ENCODE results near the gene NDUFAF3. TPM values are rescaled to one million over a fixed set of nuclear protein-coding genes. Genes with fewer than 3 reads are reported as not detected.

NDUFAF3 gene
- total RNA-seq, 4 donors from 2014 or later, result 79.4 to 131 (median 105) TPM

DNA sequence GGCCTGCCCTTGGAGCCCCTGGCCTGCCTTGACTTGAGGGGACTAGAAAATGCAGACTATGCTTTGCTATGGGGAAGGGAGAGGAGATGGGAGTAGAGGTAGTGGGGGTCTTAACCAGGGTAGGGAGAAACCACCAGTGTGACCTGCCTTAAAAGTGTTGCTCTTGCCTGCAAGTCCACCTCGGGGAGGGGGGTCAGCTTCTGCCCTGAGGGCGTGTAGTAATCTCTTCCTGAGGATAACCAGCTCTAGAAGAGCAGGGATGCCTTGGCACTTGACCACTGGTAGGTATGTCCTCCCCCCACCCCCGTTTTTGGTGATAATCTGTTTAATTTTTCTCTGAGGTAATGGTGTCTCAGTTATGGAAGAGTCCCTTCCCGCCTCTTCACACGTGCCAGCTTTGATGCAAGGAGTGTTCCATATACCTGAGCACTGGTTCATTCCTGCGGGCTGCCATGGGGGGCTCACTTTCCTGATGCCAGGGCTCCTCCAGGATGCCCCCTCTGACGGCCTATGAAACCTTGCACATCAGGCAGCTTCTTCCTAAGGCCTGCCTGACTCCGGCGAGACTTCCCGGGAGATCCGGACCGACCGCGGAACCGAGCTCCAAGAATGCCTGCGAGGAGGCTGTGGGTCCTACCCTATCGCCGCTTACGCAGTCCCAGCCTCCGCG, 32.7 kb upstream of the NDUFAF3 start:
- peak overlapping the region; percentile 72 to 92 for H3K4me3 ChIP-seq
- H3K9me3 ChIP-seq, result no peaks in the 10 kb centered on the region
- peaks cover 3 to 45% (median 15%) of the 10 kb centered on the region in 3 donors for H3K4me1 ChIP-seq
- ATAC-seq, result peak; percentile 0
- peaks cover 0 to 33% of the 10 kb centered on the region in 2 donors for H3K36me3 ChIP-seq
- H3K27ac ChIP-seq, result peak overlapping the region; percentile 80 to 98 (median 96)
- no peaks in the 10 kb centered on the region for H3K27me3 ChIP-seq
- TF ChIP-seq POLR2A (IDR thresholded peaks at IDR 0.05) (no peak), EP300 (IDR thresholded peaks at IDR 0.05) (no peak), CTCF (IDR thresholded peaks at IDR 0.05) (no peak)
- WGBS, 2 donors (ENCODE audit: low coverage in 1 of 2), result 10 to 12% methylated on average over 4 to 5 of the region's 21 CpGs

DNA sequence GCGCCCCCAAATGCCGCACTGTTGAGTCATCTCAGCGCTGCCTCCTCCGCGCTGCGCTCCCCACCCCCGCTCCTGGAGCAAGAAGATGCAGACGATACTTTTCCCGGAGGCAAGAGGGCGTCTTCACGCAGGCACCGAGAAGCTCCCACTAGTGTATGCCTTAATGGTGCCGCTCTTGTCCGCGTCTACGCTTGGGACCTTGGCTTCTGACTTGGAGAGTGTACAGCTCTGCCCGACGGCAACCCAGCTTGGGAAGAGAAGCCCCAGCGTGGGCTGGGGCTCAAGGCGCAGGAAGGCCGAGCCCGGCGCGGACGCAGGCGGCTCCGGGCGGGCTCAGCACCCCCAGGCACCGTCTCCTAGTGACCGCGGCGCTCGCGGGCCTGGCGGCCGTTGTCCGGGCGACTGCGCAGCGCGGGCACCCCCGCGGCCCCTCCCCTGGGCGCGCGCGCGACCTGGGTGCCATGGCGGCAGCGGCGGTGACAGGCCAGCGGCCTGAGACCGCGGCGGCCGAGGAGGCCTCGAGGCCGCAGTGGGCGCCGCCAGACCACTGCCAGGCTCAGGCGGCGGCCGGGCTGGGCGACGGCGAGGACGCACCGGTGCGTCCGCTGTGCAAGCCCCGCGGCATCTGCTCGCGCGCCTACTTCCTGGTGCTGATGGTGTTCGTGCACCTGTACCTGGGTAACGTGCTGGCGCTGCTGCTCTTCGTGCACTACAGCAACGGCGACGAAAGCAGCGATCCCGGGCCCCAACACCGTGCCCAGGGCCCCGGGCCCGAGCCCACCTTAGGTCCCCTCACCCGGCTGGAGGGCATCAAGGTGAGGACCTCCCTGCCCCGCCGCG, 31.9 kb upstream of the NDUFAF3 start, which contains the start of gene P4HTM:
Gene P4HTM, plus strand, starts transcription at position 446 of the 840 bp plus-strand sequence. Its CDS starts 16 bp downstream, at position 462.
- peak in 3 of 4 experiments; percentile 41 to 62 (median 48) for TF ChIP-seq CTCF (IDR thresholded peaks at IDR 0.05)
- TF ChIP-seq EP300 (IDR thresholded peaks at IDR 0.05), result no peak
- peak; percentile 94 for TF ChIP-seq POLR2AphosphoS5 (IDR thresholded peaks at IDR 0.05)
- TF ChIP-seq POLR2A (IDR thresholded peaks at IDR 0.05), result peak; percentile 65 to 68
- Histone ChIP-seq H3K9me3 (no peaks in the 10 kb centered on the region), H3K27ac (peak within 1 kb of the TSS; percentile 80 to 98 (median 96)), H3K4me1 (peaks cover 3 to 45% (median 15%) of the 10 kb centered on the region in 3 donors), H3K27me3 (no peaks in the 10 kb centered on the region), H3K4me3 (peak within 1 kb of the TSS; percentile 72 to 92), H3K36me3 (peaks cover 0 to 33% of the 10 kb centered on the region in 2 donors)
- peak; percentile 93 for ATAC-seq
- WGBS, 2 donors (ENCODE audit: low coverage in 1 of 2), result no CpG with 5 or more reads among the region's 91 CpGs

GRCh38 chr3:48990636-48991469, 31.1 kb upstream of the NDUFAF3 start:
- TF ChIP-seq POLR2AphosphoS5 (IDR thresholded peaks at IDR 0.05), result no peak
- no peak for TF ChIP-seq EP300 (IDR thresholded peaks at IDR 0.05)
- no peak for TF ChIP-seq POLR2A (IDR thresholded peaks at IDR 0.05)
- TF ChIP-seq CTCF (IDR thresholded peaks at IDR 0.05), result no peak
- Histone ChIP-seq H3K9me3 (no peaks in the 10 kb centered on the region), H3K4me1 (peaks cover 3 to 45% (median 15%) of the 10 kb centered on the region in 3 donors), H3K4me3 (peak overlapping the region; percentile 72 to 92), H3K36me3 (peaks cover 0 to 31% of the 10 kb centered on the region in 2 donors), H3K27me3 (no peaks in the 10 kb centered on the region), H3K27ac (peak overlapping the region; percentile 80 to 98 (median 96))
- WGBS, 2 donors (ENCODE audit: low coverage in 1 of 2), result 25% methylated on average over 7 of the region's 40 CpGs; no CpG with 5 or more reads in 1 of the 2 donors
- ATAC-seq, result peak; percentile 10

GRCh38 chr3:48991851-48992545, 29.9 kb upstream of the NDUFAF3 start:
- H3K4me1 ChIP-seq, result peaks cover 3 to 45% (median 15%) of the 10 kb centered on the region in 3 donors
- WGBS, 2 donors (ENCODE audit: low coverage in 1 of 2), result 48 to 75% methylated on average over 2 to 3 of the region's 5 CpGs
- ATAC-seq, result no peak
- peaks cover 0 to 31% of the 10 kb centered on the region in 2 donors for H3K36me3 ChIP-seq
- peak overlapping the region in 3 of 4 donors; percentile 96 to 98 (median 96) for H3K27ac ChIP-seq
- H3K4me3 ChIP-seq, result peak overlapping the region in 1 of 2 donors; percentile 92
- no peaks in the 10 kb centered on the region for H3K27me3 ChIP-seq
- H3K9me3 ChIP-seq, result no peaks in the 10 kb centered on the region
- TF ChIP-seq POLR2A (IDR thresholded peaks at IDR 0.05) (no peak), CTCF (IDR thresholded peaks at IDR 0.05) (no peak), POLR2AphosphoS5 (IDR thresholded peaks at IDR 0.05) (no peak), EP300 (IDR thresholded peaks at IDR 0.05) (no peak)

Measured in gastroesophageal sphincter (tissue), 4 donors.